ENCODE results near the gene ARL6IP5. TPM values are rescaled to one million over a fixed set of nuclear protein-coding genes. Genes with fewer than 3 reads are reported as not detected.

ARL6IP5 gene
- total RNA-seq, 3 donors from 2014 or later (not counting 1 experiment from before 2014, with no cell fraction given): 98.1 to 132 (median 105) TPM

DNA sequence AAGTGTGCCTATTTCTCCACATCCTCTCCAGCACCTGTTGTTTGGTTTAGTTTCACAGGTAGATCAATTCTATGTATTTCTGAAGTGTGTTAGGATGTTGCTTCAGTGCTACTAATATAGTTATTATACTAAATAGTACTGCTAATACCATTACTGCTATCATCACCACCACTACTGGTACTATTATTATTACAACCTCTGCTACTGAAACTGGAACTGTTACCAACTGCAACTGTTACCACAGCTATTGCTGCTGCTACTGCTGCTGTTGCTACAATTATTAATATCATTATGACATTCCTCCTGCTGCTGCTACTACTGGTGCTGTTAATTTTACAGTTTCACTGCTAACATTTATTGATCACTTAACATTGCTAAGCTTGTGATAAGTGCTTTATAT, 46.0 kb downstream of the ARL6IP5 start:
- Histone ChIP-seq H3K27ac (ENCODE audit: low read length) (no peak overlapping the region), H3K36me3 (ENCODE audit: control insufficient read depth, insufficient read depth, low read length) (no peaks in the 10 kb centered on the region), H3K27me3 (ENCODE audit: control insufficient read depth, insufficient read depth, low read length) (no peaks in the 10 kb centered on the region), H3K4me1 (ENCODE audit: control insufficient read depth, insufficient read depth, low read length) (no peaks in the 10 kb centered on the region), H3K4me3 (ENCODE audit: low read length) (no peak overlapping the region), H3K9me3 (ENCODE audit: control insufficient read depth, insufficient read depth, low read length) (no peaks in the 10 kb centered on the region)
- Mint-ChIP-seq H3K27ac (no peak overlapping the region), H3K36me3 (no peaks in the 10 kb centered on the region), H3K4me3 (no peak overlapping the region), H3K4me1 (no peaks in the 10 kb centered on the region), H3K9me3 (no peaks in the 10 kb centered on the region), H3K27me3 (ENCODE audit: low read depth in 2 of 2) (peaks cover 11 to 14% of the 10 kb centered on the region in 2 donors)
- TF ChIP-seq, protein P1, sequence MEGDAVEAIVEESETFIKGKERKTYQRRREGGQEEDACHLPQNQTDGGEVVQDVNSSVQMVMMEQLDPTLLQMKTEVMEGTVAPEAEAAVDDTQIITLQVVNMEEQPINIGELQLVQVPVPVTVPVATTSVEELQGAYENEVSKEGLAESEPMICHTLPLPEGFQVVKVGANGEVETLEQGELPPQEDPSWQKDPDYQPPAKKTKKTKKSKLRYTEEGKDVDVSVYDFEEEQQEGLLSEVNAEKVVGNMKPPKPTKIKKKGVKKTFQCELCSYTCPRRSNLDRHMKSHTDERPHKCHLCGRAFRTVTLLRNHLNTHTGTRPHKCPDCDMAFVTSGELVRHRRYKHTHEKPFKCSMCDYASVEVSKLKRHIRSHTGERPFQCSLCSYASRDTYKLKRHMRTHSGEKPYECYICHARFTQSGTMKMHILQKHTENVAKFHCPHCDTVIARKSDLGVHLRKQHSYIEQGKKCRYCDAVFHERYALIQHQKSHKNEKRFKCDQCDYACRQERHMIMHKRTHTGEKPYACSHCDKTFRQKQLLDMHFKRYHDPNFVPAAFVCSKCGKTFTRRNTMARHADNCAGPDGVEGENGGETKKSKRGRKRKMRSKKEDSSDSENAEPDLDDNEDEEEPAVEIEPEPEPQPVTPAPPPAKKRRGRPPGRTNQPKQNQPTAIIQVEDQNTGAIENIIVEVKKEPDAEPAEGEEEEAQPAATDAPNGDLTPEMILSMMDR (IDR thresholded peaks at IDR 0.05): no peak
- intact Hi-C loops (cut with micrococcal nuclease): no loop called here
- ATAC-seq (no peak), DNase-seq (no peak)

DNA sequence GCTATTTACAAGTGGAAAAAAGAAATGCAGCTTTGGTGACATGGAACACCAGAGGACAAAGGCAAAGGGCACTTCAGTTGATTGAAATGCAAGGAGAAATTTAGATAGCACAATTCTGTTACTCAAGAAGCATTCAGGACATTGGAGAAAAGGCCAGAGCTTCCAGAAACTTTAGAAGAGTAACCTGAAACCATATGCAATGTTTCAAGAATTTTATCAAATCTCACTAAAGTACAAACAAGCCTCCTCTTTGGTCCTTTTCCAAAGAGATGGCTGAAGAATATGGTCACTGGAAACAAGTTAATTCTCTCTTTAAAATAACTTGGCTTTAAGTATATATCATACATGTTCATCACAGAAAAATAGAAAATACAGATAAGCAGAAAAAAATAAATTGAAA, 52.3 kb downstream of the ARL6IP5 start:
- no peaks in the 10 kb centered on the region for H3K4me1 Mint-ChIP-seq
- no peaks in the 10 kb centered on the region for H3K36me3 Mint-ChIP-seq
- peaks cover 13 to 16% of the 10 kb centered on the region in 2 donors for H3K27me3 Mint-ChIP-seq (ENCODE audit: low read depth in 2 of 2)
- no peak overlapping the region for H3K27ac Mint-ChIP-seq
- intact Hi-C loops (cut with micrococcal nuclease): no loop called here
- Histone ChIP-seq H3K4me1 (ENCODE audit: control insufficient read depth, insufficient read depth, low read length) (no peaks in the 10 kb centered on the region), H3K27me3 (ENCODE audit: control insufficient read depth, insufficient read depth, low read length) (no peaks in the 10 kb centered on the region), H3K27ac (ENCODE audit: low read length) (no peak overlapping the region), H3K36me3 (ENCODE audit: control insufficient read depth, insufficient read depth, low read length) (no peaks in the 10 kb centered on the region), H3K9me3 (ENCODE audit: control insufficient read depth, insufficient read depth, low read length) (no peaks in the 10 kb centered on the region), H3K4me3 (ENCODE audit: low read length) (no peak overlapping the region)
- ATAC-seq: no peak
- H3K4me3 Mint-ChIP-seq: no peak overlapping the region
- no peak for DNase-seq
- H3K9me3 Mint-ChIP-seq: no peaks in the 10 kb centered on the region
- TF ChIP-seq, protein P1 (IDR thresholded peaks at IDR 0.05): no peak

DNA sequence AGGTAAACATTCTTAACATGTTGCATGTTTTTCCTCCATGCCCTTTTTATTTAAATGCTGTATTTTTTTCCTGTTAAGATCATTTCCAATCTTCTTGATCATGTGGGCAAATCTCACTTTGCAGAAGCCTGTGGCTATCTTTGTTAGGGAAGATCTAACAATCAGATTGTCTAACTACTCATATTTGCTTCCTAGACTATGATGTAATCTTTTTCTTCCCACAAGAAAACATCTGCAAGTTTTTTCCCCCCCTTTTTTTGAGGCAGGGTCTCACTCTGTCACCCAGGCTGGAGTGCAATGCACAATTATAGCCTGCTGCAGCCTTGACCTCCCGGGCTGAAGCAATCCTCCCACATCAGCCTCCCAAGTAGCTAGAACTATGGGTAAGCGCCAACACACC, 52.7 kb downstream of the ARL6IP5 start:
- Mint-ChIP-seq H3K27me3 (ENCODE audit: low read depth in 2 of 2) (peaks cover 13 to 16% of the 10 kb centered on the region in 2 donors), H3K4me1 (no peaks in the 10 kb centered on the region), H3K4me3 (no peak overlapping the region), H3K9me3 (no peaks in the 10 kb centered on the region), H3K27ac (no peak overlapping the region), H3K36me3 (no peaks in the 10 kb centered on the region)
- H3K36me3 ChIP-seq (ENCODE audit: control insufficient read depth, insufficient read depth, low read length): no peaks in the 10 kb centered on the region
- DNase-seq: no peak
- H3K4me3 ChIP-seq (ENCODE audit: low read length): no peak overlapping the region
- TF ChIP-seq, protein P1 (IDR thresholded peaks at IDR 0.05): no peak
- intact Hi-C loops (cut with micrococcal nuclease): no loop called here
- no peaks in the 10 kb centered on the region for H3K9me3 ChIP-seq (ENCODE audit: control insufficient read depth, insufficient read depth, low read length)
- H3K27me3 ChIP-seq (ENCODE audit: control insufficient read depth, insufficient read depth, low read length): no peaks in the 10 kb centered on the region
- no peak overlapping the region for H3K27ac ChIP-seq (ENCODE audit: low read length)
- no peak for ATAC-seq
- 92% methylated on average over 2 of the region's 2 CpGs for WGBS (ENCODE audit: insufficient coverage)
- H3K4me1 ChIP-seq (ENCODE audit: control insufficient read depth, insufficient read depth, low read length): no peaks in the 10 kb centered on the region

DNA sequence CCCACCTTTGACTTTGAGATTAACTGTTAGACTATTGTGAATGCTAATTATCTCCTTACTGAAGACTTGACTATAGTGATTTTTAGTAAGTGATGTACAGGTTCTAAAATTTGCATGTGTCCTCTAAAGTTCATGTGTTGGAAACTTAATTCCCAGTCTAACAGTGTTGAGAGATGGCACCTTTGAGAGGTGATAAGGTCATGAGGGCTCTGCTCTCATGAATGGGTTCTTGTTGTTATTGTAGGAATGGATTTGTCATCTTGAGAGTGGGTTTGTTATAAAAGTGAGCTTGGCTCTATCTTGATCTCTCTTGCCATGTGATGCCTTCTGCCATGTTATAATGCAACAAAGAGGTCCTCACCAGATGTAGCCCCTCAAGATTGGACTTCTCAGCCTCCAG, 56.6 kb downstream of the ARL6IP5 start:
- no peaks in the 10 kb centered on the region for H3K9me3 Mint-ChIP-seq
- intact Hi-C loops (cut with micrococcal nuclease): no loop called here
- Histone ChIP-seq H3K4me1 (ENCODE audit: control insufficient read depth, insufficient read depth, low read length) (no peaks in the 10 kb centered on the region), H3K36me3 (ENCODE audit: control insufficient read depth, insufficient read depth, low read length) (no peaks in the 10 kb centered on the region), H3K27ac (ENCODE audit: low read length) (no peak overlapping the region), H3K4me3 (ENCODE audit: low read length) (no peak overlapping the region), H3K27me3 (ENCODE audit: control insufficient read depth, insufficient read depth, low read length) (no peaks in the 10 kb centered on the region), H3K9me3 (ENCODE audit: control insufficient read depth, insufficient read depth, low read length) (no peaks in the 10 kb centered on the region)
- H3K36me3 Mint-ChIP-seq: no peaks in the 10 kb centered on the region
- no peak overlapping the region for H3K4me3 Mint-ChIP-seq
- ATAC-seq (no peak), DNase-seq (no peak)
- TF ChIP-seq, protein P1 (IDR thresholded peaks at IDR 0.05): no peak
- H3K27me3 Mint-ChIP-seq (ENCODE audit: low read depth in 2 of 2): peaks cover 10 to 16% of the 10 kb centered on the region in 2 donors
- H3K27ac Mint-ChIP-seq: no peak overlapping the region
- no peaks in the 10 kb centered on the region for H3K4me1 Mint-ChIP-seq
